Neural cell (in vitro differentiated cells): ENCODE data around the gene C1QB. TPM values are rescaled to one million over a fixed set of nuclear protein-coding genes. Genes with fewer than 3 reads are reported as not detected.
"Not testable (repeated sequence)": the region's sequence is repeated elsewhere in the genome, so short reads cannot be mapped to it uniquely, and the experiment has no call there.

Experiments used
- H2AFZ ChIP-seq: fragments of 200-600, 300-800 bp; sonication (generic), shearing (Covaris generic); 2 replicates; pipeline ENCODE4 v1.6.0; 2014; ENCODE audit warnings: low read depth, mild to moderate bottlenecking, antibody characterized with exemption, low read length, moderate library complexity
- H3F3A ChIP-seq: fragments of 200-600 bp; shearing (Covaris generic); 2 replicates; pipeline ENCODE4 v1.6.1; 2016; ENCODE audit warnings: mild to moderate bottlenecking, moderate library complexity, mixed read lengths, antibody characterized with exemption, low read length; ENCODE audit not compliant: insufficient read depth, poor library complexity, severe bottlenecking
- H3K27ac ChIP-seq: fragments of 200-600, 300-800 bp; sonication (generic), shearing (Covaris generic); 2 replicates; pipeline ENCODE4 v1.5.1; 2014; ENCODE audit warnings: mild to moderate bottlenecking, low read length, moderate library complexity
- H3K27me3 ChIP-seq: fragments of 300-800, 200-600 bp; sonication (generic), shearing (Covaris generic); 2 replicates; pipeline ENCODE4 v1.6.0; 2014; ENCODE audit warnings: mild to moderate bottlenecking, low read depth, low read length, moderate library complexity; ENCODE audit not compliant: insufficient read depth
- H3K36me3 ChIP-seq: fragments of 300-800, 200-600 bp; sonication (generic), shearing (Covaris generic); 2 replicates; pipeline ENCODE4 v1.5.1; 2014; ENCODE audit warnings: mild to moderate bottlenecking, antibody characterized with exemption, low read length, moderate library complexity; ENCODE audit not compliant: insufficient read depth
- H3K4me2 ChIP-seq: fragments of 300-800, 200-600 bp; sonication (generic), shearing (Covaris generic); 2 replicates; pipeline ENCODE4 v1.6.0; 2014; ENCODE audit warnings: mild to moderate bottlenecking, low read length
- H3K4me3 ChIP-seq: fragments of 300-800, 200-600 bp; sonication (generic), shearing (Covaris generic); 2 replicates; pipeline ENCODE4 v1.5.1; 2014; ENCODE audit warnings: mild to moderate bottlenecking, low read length, moderate library complexity
- H3K79me2 ChIP-seq: fragments of 200-600 bp; shearing (Covaris generic); replicated peaks from 2 replicates; pipeline ENCODE4 v1.6.0; 2014; ENCODE audit warnings: mild to moderate bottlenecking, low read length, moderate library complexity; ENCODE audit not compliant: insufficient read depth
- H3K9ac ChIP-seq: fragments of 300-800, 200-600 bp; sonication (generic), shearing (Covaris generic); 2 replicates; pipeline ENCODE4 v1.6.1; 2016; ENCODE audit warnings: mild to moderate bottlenecking, low read length, mixed read lengths
- H3K9me2 ChIP-seq: fragments of 200-600 bp; shearing (Covaris generic); 2 replicates; pipeline ENCODE4 v1.6.1; 2016; ENCODE audit warnings: mild to moderate bottlenecking, low read length, mixed read lengths; ENCODE audit not compliant: insufficient read depth
- H3K9me3 ChIP-seq: fragments of 200-600, 300-800 bp; sonication (generic), shearing (Covaris generic); 2 replicates; pipeline ENCODE4 v1.6.1; 2016; ENCODE audit warnings: mild to moderate bottlenecking, mixed run types, low read length, moderate library complexity, mixed read lengths
- H4K20me1 ChIP-seq: fragments of 200-600 bp; shearing (Covaris generic); 2 replicates; pipeline ENCODE4 v1.6.1; 2016; ENCODE audit warnings: mild to moderate bottlenecking, mixed run types; ENCODE audit not compliant: insufficient read depth
- EP300 ChIP-seq: fragments of 450-650 bp; conservative IDR thresholded peaks from 2 replicates; pipeline ENCODE4 v1.6.1; 2014; ENCODE audit warnings: antibody characterized with exemption, mild to moderate bottlenecking, moderate library complexity; ENCODE audit not compliant: poor library complexity, severe bottlenecking
- EZH2 ChIP-seq: fragments of 200-600, 300-800 bp; shearing (Covaris generic), sonication (generic); IDR thresholded peaks from 2 replicates; pipeline ENCODE4 v1.6.1; 2014; ENCODE audit warnings: antibody characterized with exemption, low read length, borderline replicate concordance, mild to moderate bottlenecking; ENCODE audit not compliant: insufficient read depth, poor library complexity, severe bottlenecking
- MXI1 ChIP-seq: fragments of 450-650 bp; conservative IDR thresholded peaks from 2 replicates; pipeline ENCODE4 v1.6.1; 2014; ENCODE audit warnings: antibody characterized with exemption, mild to moderate bottlenecking; ENCODE audit not compliant: poor library complexity, severe bottlenecking
- POLR2AphosphoS5 ChIP-seq: IDR thresholded peaks from 2 replicates; pipeline ENCODE4 v1.6.1; 2012
- RAD21 ChIP-seq: fragments of 450-650 bp; conservative IDR thresholded peaks from 2 replicates; pipeline ENCODE4 v1.6.1; 2014; ENCODE audit warnings: antibody characterized with exemption, mild to moderate bottlenecking, moderate library complexity
- SMC3 ChIP-seq: fragments of 450-650 bp; conservative IDR thresholded peaks from 2 replicates; pipeline ENCODE4 v1.6.1; 2014; ENCODE audit warnings: antibody characterized with exemption, mild to moderate bottlenecking, moderate library complexity; ENCODE audit not compliant: poor library complexity
- TAF1 ChIP-seq: IDR thresholded peaks from 2 replicates; pipeline ENCODE4 v1.6.1; 2012; ENCODE audit warnings: low read depth
- polyA plus RNA-seq: library from polyadenylated mRNA; depleted of rRNA; stranded (reverse); fragments of >200 nt; gene quantifications from 2 replicates; pipeline ENCODE4 v1.2.3, GENCODE V29; 2014
- TF ChIP-seq, protein P1 (sequence below): IDR thresholded peaks from 2 replicates; pipeline ENCODE4 v1.6.1; 2012; ENCODE audit warnings: borderline replicate concordance
- TF ChIP-seq, protein P2 (sequence below): fragments of 450-650 bp; IDR thresholded peaks from 2 replicates; pipeline ENCODE4 v1.5.1; 2014; ENCODE audit warnings: antibody characterized with exemption, mild to moderate bottlenecking, moderate library complexity; ENCODE audit not compliant: poor library complexity, severe bottlenecking

Gene C1QB
- polyA plus RNA-seq, 1 donor from 2014 or later, result not detected

DNA sequence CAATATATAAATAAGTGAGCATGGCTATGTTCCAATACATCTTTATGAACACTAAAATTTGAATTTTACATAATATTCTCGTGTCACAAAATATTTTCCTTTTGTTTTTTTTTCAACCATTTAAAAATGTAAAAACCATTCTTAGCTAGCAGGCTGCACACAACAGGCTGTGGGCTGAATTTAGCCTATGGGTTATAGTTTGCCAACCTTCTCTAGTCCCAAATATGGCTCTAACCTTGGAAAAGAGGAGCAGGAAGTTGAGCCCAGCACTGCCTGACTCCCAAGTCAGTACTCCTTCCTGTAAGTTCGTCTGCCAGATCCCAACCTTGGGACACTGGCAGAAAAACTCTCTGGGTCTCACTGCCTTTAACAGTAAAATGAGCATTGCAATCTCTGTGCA is 13.4 kb downstream of the C1QB start:
- Histone ChIP-seq H3K9ac (no peak overlapping the region), H2AFZ (no peak overlapping the region), H3F3A (no peaks in the 10 kb centered on the region), H4K20me1 (no peaks in the 10 kb centered on the region), H3K27ac (no peak overlapping the region), H3K9me3 (no peaks in the 10 kb centered on the region), H3K4me3 (no peak overlapping the region), H3K79me2 (no peaks in the 10 kb centered on the region), H3K27me3 (no peaks in the 10 kb centered on the region), H3K9me2 (no peaks in the 10 kb centered on the region), H3K4me2 (no peak overlapping the region), H3K36me3 (no peaks in the 10 kb centered on the region)
- no peak for TF ChIP-seq EZH2
- TF ChIP-seq, protein P1, sequence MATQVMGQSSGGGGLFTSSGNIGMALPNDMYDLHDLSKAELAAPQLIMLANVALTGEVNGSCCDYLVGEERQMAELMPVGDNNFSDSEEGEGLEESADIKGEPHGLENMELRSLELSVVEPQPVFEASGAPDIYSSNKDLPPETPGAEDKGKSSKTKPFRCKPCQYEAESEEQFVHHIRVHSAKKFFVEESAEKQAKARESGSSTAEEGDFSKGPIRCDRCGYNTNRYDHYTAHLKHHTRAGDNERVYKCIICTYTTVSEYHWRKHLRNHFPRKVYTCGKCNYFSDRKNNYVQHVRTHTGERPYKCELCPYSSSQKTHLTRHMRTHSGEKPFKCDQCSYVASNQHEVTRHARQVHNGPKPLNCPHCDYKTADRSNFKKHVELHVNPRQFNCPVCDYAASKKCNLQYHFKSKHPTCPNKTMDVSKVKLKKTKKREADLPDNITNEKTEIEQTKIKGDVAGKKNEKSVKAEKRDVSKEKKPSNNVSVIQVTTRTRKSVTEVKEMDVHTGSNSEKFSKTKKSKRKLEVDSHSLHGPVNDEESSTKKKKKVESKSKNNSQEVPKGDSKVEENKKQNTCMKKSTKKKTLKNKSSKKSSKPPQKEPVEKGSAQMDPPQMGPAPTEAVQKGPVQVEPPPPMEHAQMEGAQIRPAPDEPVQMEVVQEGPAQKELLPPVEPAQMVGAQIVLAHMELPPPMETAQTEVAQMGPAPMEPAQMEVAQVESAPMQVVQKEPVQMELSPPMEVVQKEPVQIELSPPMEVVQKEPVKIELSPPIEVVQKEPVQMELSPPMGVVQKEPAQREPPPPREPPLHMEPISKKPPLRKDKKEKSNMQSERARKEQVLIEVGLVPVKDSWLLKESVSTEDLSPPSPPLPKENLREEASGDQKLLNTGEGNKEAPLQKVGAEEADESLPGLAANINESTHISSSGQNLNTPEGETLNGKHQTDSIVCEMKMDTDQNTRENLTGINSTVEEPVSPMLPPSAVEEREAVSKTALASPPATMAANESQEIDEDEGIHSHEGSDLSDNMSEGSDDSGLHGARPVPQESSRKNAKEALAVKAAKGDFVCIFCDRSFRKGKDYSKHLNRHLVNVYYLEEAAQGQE, result no peak

DNA sequence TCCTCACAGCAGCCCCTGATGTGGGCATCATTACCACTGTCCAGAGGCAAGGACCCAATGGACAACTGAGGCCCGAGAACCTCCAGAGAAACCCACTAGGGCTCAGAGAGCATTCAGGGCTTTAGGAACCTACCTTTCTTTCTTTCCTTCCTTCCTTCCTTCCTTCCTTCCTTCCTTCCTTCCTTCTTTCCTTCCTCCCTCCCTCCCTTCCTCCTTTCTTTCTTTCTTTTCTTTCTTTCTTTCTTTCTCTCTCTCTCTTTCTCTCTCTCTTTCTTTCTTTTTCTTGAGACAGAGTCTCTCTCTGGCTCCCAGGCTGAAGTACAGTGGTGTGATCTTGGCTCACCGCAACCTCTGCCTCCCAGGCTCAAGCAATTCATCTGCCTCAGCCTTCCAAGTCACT is 15.8 kb downstream of the C1QB start:
- not testable (repeated sequence) for H3K4me3 ChIP-seq, H4K20me1 ChIP-seq, H3F3A ChIP-seq, H3K4me2 ChIP-seq, H3K36me3 ChIP-seq, H3K9me2 ChIP-seq, H3K9ac ChIP-seq, H3K9me3 ChIP-seq, H3K79me2 ChIP-seq, H3K27ac ChIP-seq, H2AFZ ChIP-seq, H3K27me3 ChIP-seq

DNA sequence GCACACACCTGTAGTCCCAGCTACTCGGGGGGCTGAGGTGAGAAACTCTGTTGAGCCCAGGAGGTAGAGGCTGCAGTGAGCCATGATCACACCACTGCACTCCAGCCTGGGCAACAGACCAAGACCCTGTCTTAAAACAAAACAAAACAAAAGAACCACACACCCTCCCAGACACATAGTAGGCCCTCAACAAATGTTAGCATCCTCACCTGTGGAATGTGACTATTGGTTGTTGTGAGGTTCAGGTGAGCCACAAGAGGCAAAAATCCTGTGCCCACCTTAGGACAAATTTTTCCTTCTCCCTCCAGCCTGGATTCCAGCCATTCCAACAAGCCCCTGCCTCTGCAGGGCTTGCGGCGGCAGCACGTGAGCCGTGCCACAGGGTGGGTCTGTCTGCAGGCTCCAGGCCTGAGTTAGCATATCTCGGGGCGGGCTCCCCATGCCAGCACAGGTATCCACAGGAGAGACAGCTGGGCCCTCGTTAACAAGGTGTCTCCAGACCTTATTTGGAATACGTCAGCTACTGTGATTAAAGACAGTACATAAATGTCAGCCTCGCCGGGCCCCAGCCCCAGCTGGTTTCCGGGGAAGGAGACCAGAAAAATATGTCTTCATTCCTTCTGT is 17.4 kb downstream of the C1QB start:
- H3K36me3 ChIP-seq, result no peaks in the 10 kb centered on the region
- no peak overlapping the region for H3K27ac ChIP-seq
- H3F3A ChIP-seq, result no peaks in the 10 kb centered on the region
- H3K27me3 ChIP-seq, result no peaks in the 10 kb centered on the region
- no peak for TF ChIP-seq POLR2AphosphoS5
- no peak for TF ChIP-seq EZH2
- TF ChIP-seq MXI1, result no peak
- TF ChIP-seq RAD21, result no peak
- no peak for TF ChIP-seq SMC3
- TF ChIP-seq, protein P1, result no peak
- TF ChIP-seq, protein P2, sequence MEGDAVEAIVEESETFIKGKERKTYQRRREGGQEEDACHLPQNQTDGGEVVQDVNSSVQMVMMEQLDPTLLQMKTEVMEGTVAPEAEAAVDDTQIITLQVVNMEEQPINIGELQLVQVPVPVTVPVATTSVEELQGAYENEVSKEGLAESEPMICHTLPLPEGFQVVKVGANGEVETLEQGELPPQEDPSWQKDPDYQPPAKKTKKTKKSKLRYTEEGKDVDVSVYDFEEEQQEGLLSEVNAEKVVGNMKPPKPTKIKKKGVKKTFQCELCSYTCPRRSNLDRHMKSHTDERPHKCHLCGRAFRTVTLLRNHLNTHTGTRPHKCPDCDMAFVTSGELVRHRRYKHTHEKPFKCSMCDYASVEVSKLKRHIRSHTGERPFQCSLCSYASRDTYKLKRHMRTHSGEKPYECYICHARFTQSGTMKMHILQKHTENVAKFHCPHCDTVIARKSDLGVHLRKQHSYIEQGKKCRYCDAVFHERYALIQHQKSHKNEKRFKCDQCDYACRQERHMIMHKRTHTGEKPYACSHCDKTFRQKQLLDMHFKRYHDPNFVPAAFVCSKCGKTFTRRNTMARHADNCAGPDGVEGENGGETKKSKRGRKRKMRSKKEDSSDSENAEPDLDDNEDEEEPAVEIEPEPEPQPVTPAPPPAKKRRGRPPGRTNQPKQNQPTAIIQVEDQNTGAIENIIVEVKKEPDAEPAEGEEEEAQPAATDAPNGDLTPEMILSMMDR, result no peak
- no peak for TF ChIP-seq TAF1
- TF ChIP-seq EP300, result no peak
- no peaks in the 10 kb centered on the region for H3K9me2 ChIP-seq
- H4K20me1 ChIP-seq, result no peaks in the 10 kb centered on the region
- no peak overlapping the region for H3K9ac ChIP-seq
- no peaks in the 10 kb centered on the region for H3K79me2 ChIP-seq
- no peaks in the 10 kb centered on the region for H3K9me3 ChIP-seq
- H3K4me3 ChIP-seq, result no peak overlapping the region
- H2AFZ ChIP-seq, result no peak overlapping the region
- H3K4me2 ChIP-seq, result no peak overlapping the region
